GM10847 (cell line): ENCODE results near the gene EVX2.

ENCODE experiments used
- POLR2A ChIP-seq: IDR thresholded peaks from 2 replicates; pipeline ENCODE4 v1.6.1; 2011; ENCODE audit not compliant: insufficient read length; ENCODE audit errors: extremely low read depth

EVX2 gene

GRCh38 chr2:176124947-176125771 lies 41.4 kb upstream of the EVX2 start:
- no peak for TF ChIP-seq POLR2A

GRCh38 chr2:176124110-176124946 lies 40.6 kb upstream of the EVX2 start:
- no peak for TF ChIP-seq POLR2A

- TF ChIP-seq POLR2A, result no peak
These were observed 39.8 kb upstream of the EVX2 start for GRCh38 chr2:176123411-176124109.

- TF ChIP-seq POLR2A, result no peak
These were observed 39.1 kb upstream of the EVX2 start, which contains the start of gene HOXD9 for GRCh38 chr2:176122683-176123410. Gene HOXD9, plus strand, starts transcription at chr2:176122719. Its CDS starts 50 bp downstream, at chr2:176122769.

- no peak for TF ChIP-seq POLR2A
These were observed 38.4 kb upstream of the EVX2 start for GRCh38 chr2:176122052-176122682.

GRCh38 chr2:176121190-176122051 lies 37.7 kb upstream of the EVX2 start:
- TF ChIP-seq POLR2A, result no peak

GRCh38 chr2:176120364-176121189 lies 36.8 kb upstream of the EVX2 start:
- no peak for TF ChIP-seq POLR2A

GRCh38 chr2:176118601-176119339 lies 35.0 kb upstream of the EVX2 start:
- TF ChIP-seq POLR2A, result no peak

- no peak for TF ChIP-seq POLR2A
These were observed 34.1 kb upstream of the EVX2 start for GRCh38 chr2:176117823-176118371.

- no peak for TF ChIP-seq POLR2A
These were observed 33.5 kb upstream of the EVX2 start for GRCh38 chr2:176117162-176117822.
